Putamen (tissue), 1 donor: ENCODE data around the gene EIF5B.
A peak's percentile ranks its signal among the peaks of the same experiment; 100 is the strongest.
"Not testable (repeated sequence)": the region's sequence is repeated elsewhere in the genome, so short reads cannot be mapped to it uniquely, and the experiment has no call there.

ENCODE experiments used
- DNase-seq: peaks from one replicate; pipeline ENCODE4 v3.0.0-alpha.2; 2016; ENCODE audit warnings: low spot score

EIF5B gene

GRCh38 chr2:99365661-99366060 is 28.5 kb downstream of the EIF5B start:
- DNase-seq = peak; percentile 37

GRCh38 chr2:99368854-99369253 is 31.7 kb downstream of the EIF5B start:
- not testable (repeated sequence) for DNase-seq

GRCh38 chr2:99373144-99373543 is 36.0 kb downstream of the EIF5B start:
- DNase-seq = no peak

DNA sequence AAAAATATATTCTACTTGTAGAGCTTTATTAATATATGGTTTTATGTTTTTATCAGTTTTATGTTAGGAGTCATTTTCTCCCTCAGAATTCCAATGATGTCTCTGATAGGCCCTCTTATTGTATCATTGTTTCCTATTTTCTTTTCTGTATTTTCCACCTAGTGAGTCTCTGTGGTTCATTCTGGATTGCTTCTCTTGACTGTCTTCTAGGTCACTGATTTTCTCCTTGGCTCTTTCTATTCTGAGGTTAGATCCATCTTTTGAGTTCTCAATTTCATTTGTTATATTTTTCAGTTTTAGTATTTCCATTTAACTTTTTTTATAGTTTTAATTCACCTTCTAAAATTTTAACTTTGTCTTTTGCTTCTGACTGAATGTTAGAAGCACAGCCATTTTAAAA is 37.6 kb downstream of the EIF5B start:
- no peak for DNase-seq

GRCh38 chr2:99376254-99376864 is 39.2 kb downstream of the EIF5B start:
- DNase-seq = no peak

- no peak for DNase-seq
Observed at GRCh38 chr2:99377879-99378278, 40.7 kb downstream of the EIF5B start.

DNA sequence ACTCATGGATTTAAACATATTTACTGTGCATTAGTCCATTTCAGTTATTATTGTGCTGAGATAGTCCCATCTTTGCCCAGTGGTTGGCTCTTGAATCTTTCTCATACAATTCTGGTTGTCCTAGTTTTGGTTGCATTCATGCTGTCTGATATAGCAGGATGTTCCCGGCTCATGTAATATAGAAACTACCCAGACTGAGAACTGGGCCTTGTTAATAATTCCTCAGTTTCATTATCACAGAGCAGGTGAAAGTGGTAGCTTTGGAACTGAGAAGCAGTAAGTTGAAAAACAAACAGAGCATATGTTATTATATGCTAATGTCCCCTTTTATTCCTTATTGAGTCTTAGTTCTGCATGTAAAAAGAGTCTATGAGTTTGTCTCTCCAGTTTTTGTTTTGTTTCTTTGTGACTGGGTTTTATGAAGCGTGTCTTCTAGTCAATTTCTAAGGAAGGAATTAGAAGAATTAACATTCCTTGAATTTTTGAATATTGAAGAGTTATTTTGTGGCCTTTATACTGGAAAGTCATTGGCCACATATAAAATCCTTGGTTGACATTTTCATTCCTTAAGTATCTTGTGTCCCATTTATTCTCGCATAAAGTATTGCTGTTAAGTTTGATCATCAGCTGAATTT is 43.3 kb downstream of the EIF5B start:
- no peak for DNase-seq

DNA sequence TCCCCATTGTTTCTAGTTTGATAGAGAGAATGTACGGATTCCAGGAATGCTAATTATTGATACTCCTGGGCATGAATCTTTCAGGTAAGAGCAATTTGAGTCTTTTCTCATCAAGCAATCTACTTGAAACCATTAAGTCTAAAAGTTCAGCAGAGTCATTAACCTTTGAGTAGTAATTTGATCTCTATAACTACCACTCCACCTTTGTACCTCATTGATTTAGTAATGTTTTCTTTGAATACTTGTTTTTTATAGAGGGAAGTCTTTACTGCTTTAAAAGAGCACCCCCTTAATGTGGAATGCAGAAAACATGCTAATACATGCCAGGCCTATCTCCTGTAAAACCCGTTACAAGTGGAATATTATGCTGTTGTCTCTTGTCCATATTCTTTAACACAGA is 45.0 kb downstream of the EIF5B start:
- DNase-seq = no peak

- no peak for DNase-seq
Observed at GRCh38 chr2:99386011-99386410, 48.8 kb downstream of the EIF5B start.

DNA sequence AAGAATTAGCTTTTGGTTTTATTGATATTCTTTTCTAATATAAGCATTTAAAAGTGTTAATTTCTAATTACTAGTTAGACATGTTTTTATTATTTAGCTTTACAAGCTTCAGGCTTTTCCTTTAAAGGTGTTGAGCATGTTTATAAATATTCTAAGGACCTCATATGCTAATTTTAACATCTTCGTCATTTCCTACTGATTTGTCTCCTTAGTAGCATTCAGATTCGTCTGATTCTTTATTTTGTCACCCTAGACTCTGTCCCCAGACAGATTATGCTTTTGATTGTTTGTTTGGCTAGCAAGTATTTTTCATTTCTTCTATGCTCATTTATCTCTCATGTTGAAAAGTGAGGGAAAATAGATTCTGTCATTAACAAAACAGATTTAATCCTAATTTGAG is 51.7 kb downstream of the EIF5B start:
- no peak for DNase-seq

DNA sequence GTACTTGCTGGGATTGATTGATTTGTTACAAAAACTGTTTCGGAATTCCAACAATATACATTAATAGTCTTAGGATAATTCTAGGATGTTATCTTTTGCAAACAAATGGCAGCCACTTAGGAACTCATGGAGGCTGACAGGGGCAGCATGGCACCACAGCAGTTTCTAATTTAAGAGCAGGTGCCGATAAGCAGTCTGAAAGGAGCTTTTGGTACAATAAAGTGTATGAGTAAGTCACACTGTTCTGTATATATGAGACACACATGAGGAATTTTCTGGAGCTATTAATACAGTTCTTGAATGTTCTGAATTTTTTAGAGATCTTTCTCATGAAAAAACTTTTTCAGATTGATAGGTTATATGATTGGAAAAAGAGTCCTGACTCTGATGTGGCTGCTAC is 52.2 kb downstream of the EIF5B start:
- DNase-seq = no peak

GRCh38 chr2:99389946-99390345 is 52.8 kb downstream of the EIF5B start:
- no peak for DNase-seq

- no peak for DNase-seq
Observed at GRCh38 chr2:99395589-99396130, 58.5 kb downstream of the EIF5B start.

DNA sequence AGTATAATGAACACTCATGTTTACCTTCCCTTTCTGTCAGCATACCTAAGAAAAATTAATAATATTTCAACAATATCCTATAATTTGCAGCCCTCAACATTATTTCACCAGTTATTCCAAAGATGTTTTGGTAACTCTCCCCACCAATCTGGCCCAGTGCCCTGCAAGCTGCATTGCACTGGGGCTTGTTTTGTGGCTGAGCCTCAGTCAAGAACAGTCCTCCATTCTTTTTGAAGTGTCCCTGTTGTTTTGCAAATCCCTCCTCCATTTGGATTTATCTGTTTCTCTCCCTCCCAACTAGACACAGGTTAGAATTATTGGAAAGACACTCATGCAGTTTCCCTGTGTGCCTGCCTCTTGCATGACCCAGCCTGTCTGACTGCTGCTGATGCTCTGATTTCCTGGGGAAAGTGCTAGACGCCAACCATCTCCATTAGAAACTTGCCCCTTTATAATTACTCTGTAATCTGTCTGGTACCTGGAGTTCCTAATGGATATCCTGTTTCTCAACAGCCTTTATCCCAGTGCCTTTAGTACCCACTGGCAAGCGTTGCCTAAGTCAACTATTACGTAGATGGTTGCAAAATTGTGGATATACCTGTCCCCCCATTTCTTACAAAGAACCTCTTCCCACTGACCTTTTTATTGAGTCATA is 60.2 kb downstream of the EIF5B start:
- DNase-seq = peak; percentile 39

DNA sequence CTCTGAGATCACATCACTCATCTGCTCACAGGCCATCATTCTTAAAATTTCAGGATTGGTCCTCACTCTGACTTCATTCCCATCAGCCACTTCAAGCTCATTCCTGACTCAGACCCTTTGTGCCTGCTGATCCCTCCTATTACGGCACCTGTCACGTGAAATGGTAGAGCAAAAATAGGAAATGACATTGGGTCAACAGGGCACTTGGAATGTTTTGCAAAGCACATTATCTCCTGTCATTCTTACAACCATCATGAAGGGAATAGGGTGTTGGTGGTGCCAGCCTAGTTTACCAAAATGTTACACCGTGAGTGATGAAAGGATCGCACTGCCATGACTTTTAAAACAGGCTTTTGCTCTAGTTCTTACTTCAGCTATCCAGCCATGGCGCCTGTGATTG is 61.1 kb downstream of the EIF5B start:
- DNase-seq = no peak

GRCh38 chr2:99399063-99399462 is 61.9 kb downstream of the EIF5B start:
- DNase-seq = no peak

DNA sequence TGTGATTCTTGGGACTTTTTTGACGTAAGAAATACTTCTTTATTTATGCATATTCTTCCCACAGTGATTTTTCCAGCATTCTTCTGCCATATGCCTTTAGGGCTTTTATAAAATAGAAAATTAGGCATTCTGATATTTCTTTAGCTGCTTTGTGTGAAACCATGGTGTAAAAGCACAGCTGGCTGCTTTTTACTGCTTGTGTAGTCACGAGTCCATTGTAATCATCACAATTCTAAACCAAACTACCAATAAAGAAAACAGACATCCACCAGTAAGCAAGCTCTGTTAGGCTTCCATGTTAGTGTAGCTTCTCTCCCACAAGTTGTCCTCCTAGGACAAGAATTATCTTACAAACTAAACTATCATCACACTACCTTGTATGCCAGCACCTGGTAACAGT is 62.6 kb downstream of the EIF5B start:
- DNase-seq = no peak

- no peak for DNase-seq
Observed at GRCh38 chr2:99401841-99402240, 64.7 kb downstream of the EIF5B start.

DNA sequence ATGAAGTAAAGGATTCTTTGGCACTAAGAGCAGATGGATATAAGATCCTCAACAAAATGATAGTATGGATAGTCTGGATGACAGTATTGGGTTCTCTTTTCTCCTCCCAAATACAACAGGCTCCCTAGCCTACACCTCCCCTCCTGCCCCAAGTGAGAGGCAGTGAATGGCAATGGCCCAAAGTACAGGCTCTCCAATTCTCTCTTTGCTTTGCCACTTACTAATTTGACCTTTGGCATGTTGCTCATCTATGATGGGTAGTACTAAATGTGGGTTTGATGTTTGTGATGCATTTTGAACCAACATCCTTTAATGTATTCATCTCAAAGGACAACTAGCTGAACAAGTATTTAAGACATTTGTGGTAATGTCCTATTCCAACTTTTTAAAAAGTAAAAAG is 65.9 kb downstream of the EIF5B start:
- no peak for DNase-seq

- no peak for DNase-seq
Observed at GRCh38 chr2:99403524-99403923, 66.3 kb downstream of the EIF5B start.

DNA sequence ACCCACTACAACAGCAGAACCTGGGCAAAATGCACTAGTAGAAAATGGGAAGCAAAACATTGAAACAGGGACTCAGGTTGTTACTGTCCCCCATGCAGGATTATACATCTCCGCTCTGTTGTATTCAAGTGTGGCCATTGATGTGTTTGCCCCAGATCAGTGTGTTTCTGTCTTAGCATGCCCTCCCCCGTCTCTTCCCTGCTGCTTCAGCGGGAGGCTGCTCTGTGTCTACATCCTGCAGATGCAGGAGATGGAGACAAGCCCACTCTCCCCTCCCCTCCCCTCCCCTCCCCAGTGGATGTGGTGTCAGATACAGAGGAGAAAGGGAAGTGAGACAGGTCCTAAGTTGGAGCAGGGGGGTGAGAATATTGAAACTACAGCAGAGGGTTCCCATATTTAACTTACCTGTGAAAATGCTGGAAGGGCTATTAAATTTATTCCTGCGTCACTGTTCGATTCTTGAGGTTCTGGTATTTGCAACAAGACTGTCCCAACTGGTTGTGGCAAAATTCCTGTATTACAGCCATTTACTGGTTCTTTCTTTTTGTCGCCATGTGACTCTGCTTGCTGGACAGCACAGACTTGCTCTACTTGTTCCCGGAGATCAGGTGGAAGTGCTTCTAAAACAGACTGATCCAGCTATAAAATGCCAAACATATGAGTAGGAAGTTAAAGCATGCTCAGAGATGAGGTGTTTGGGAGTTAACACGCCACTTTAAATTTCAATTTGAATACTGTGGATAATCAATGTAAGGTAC is 67.0 kb downstream of the EIF5B start:
- DNase-seq = no peak

- no peak for DNase-seq
Observed at GRCh38 chr2:99404797-99405669, 67.8 kb downstream of the EIF5B start.
